HEK293 (cell line): Measurements from ENCODE around the gene NKAIN4.

Experiments used
- CTCF ChIA-PET: fragments of 350-600 bp; formaldehyde crosslinking; extraction: SDS; loops from one replicate; lab custom pipeline; 2021; ENCODE audit warnings: antibody characterized with exemption; lab: Yijun Ruan, JAX
- POLR2A ChIA-PET: fragments of 300-600 bp; formaldehyde crosslinking; extraction: SDS; loops from one replicate; lab custom pipeline; 2020; ENCODE audit warnings: antibody characterized with exemption, inconsistent platforms; lab: Yijun Ruan, JAX
- H3K27ac ChIP-seq: fragments of 200-500 bp; sonication (Bioruptor generic); 2 replicates; pipeline ENCODE4 v1.5.1; 2014; ENCODE audit warnings: low read depth, low read length, control low read depth, inconsistent platforms; ENCODE audit errors: extremely low read depth
- H3K36me3 ChIP-seq, 2 experiments: fragments of 200-500 bp in 1 of 2; sonication (Bioruptor generic) in 1 of 2; 1 replicate in 1 of 2; 2 replicates in 1 of 2; pipeline ENCODE4 v1.5.1; 2014 to 2017; ENCODE audit warnings: inconsistent platforms in 2 of 2, low read length in 2 of 2; ENCODE audit not compliant: control insufficient read depth in 2 of 2, insufficient read depth in 1 of 2
- H3K4me1 ChIP-seq: fragments of 200-500 bp; sonication (Bioruptor generic); 2 replicates; pipeline ENCODE4 v1.5.1; 2014; ENCODE audit warnings: mild to moderate bottlenecking, low read length, inconsistent platforms; ENCODE audit not compliant: control insufficient read depth, insufficient read depth
- H3K4me3 ChIP-seq: 2 replicates; pipeline ENCODE4 v1.5.1; 2011; ENCODE audit warnings: low read depth, mild to moderate bottlenecking, control low read depth, low read length, moderate library complexity
- H3K9me3 ChIP-seq: fragments of 200-500 bp; sonication (Bioruptor generic); 2 replicates; pipeline ENCODE4 v1.5.1; 2014; ENCODE audit warnings: low read depth, low read length, inconsistent platforms; ENCODE audit not compliant: control insufficient read depth, insufficient read depth
- EGR2 ChIP-seq: fragments of 450-650 bp; formaldehyde crosslinking; IDR thresholded peaks from 2 replicates; pipeline ENCODE4 v1.5.1; 2016; ENCODE audit warnings: low read depth, missing biosample characterization, missing genetic modification characterization
- HOXC10 ChIP-seq: sonication (generic); formaldehyde crosslinking; IDR thresholded peaks from 2 replicates; pipeline ENCODE4 v1.8.1; 2023; ENCODE audit warnings: mild to moderate bottlenecking, missing genetic modification reagents
- KLF1 ChIP-seq: fragments of 450-650 bp; formaldehyde crosslinking; IDR thresholded peaks from 2 replicates; pipeline ENCODE4 v1.5.1; 2016; ENCODE audit warnings: missing biosample characterization, missing genetic modification characterization
- SCRT2 ChIP-seq: fragments of 450-650 bp; formaldehyde crosslinking; IDR thresholded peaks from 2 replicates; pipeline ENCODE4 v1.5.1; 2016; ENCODE audit warnings: missing biosample characterization, missing genetic modification characterization
- WT1 ChIP-seq: fragments of 450-650 bp; formaldehyde crosslinking; IDR thresholded peaks from 2 replicates; pipeline ENCODE4 v1.5.1; 2016; ENCODE audit warnings: missing biosample characterization, missing genetic modification characterization
- ZBTB8A ChIP-seq: fragments of 450-650 bp; formaldehyde crosslinking; IDR thresholded peaks from 2 replicates; pipeline ENCODE4 v1.5.1; 2016; ENCODE audit warnings: missing biosample characterization, missing genetic modification characterization
- ZNF16 ChIP-seq: fragments of 450-650 bp; formaldehyde crosslinking; IDR thresholded peaks from 2 replicates; pipeline ENCODE4 v1.5.1; 2016; ENCODE audit warnings: low read depth, missing biosample characterization, missing genetic modification characterization
- ZNF211 ChIP-seq: fragments of 450-650 bp; formaldehyde crosslinking; IDR thresholded peaks from 2 replicates; pipeline ENCODE4 v1.5.1; 2016; ENCODE audit warnings: low read depth, missing biosample characterization, missing genetic modification characterization
- ZNF239 ChIP-seq: fragments of 450-650 bp; formaldehyde crosslinking; IDR thresholded peaks from 2 replicates; pipeline ENCODE4 v1.5.1; 2016; ENCODE audit warnings: missing biosample characterization, missing genetic modification characterization
- ZNF530 ChIP-seq: fragments of 450-650 bp; formaldehyde crosslinking; IDR thresholded peaks from 2 replicates; pipeline ENCODE4 v1.5.1; 2016; ENCODE audit warnings: low read depth, missing biosample characterization, missing genetic modification characterization
- ZNF548 ChIP-seq: fragments of 450-650 bp; formaldehyde crosslinking; IDR thresholded peaks from 2 replicates; pipeline ENCODE4 v1.5.1; 2016; ENCODE audit warnings: missing biosample characterization, missing genetic modification characterization
- ZNF560 ChIP-seq: fragments of 450-650 bp; formaldehyde crosslinking; IDR thresholded peaks from 2 replicates; pipeline ENCODE4 v1.5.1; 2017; ENCODE audit warnings: missing biosample characterization, missing genetic modification characterization, borderline replicate concordance
- ZNF571 ChIP-seq: fragments of 450-650 bp; formaldehyde crosslinking; IDR thresholded peaks from 2 replicates; pipeline ENCODE4 v1.5.0; 2017; ENCODE audit warnings: missing biosample characterization, missing genetic modification characterization
- ZNF626 ChIP-seq: fragments of 450-650 bp; sonication (Bioruptor Pico); formaldehyde crosslinking; IDR thresholded peaks from 2 replicates; pipeline ENCODE4 v1.5.1; 2018; ENCODE audit warnings: missing biosample characterization, missing genetic modification characterization, inconsistent platforms
- ZNF658 ChIP-seq: fragments of 450-650 bp; formaldehyde crosslinking; IDR thresholded peaks from 2 replicates; pipeline ENCODE4; 2016; ENCODE audit warnings: missing biosample characterization, missing genetic modification characterization
- ZNF660 ChIP-seq: fragments of 450-650 bp; IDR thresholded peaks from 2 replicates; pipeline ENCODE4 v1.5.1; 2018; ENCODE audit warnings: missing biosample characterization, mild to moderate bottlenecking, missing genetic modification characterization
- ZNF791 ChIP-seq: fragments of 450-650 bp; formaldehyde crosslinking; IDR thresholded peaks from 2 replicates; pipeline ENCODE4 v1.5.1; 2016; ENCODE audit warnings: missing biosample characterization, missing genetic modification characterization
- TF ChIP-seq, protein P1 (sequence below): fragments of 450-650 bp; formaldehyde crosslinking; IDR thresholded peaks from 2 replicates; pipeline ENCODE4 v1.5.1; 2016; ENCODE audit warnings: missing biosample characterization, missing genetic modification characterization, borderline replicate concordance
- TF ChIP-seq, protein P2 (sequence below): fragments of 450-650 bp; formaldehyde crosslinking; IDR thresholded peaks from 2 replicates; pipeline ENCODE4 v1.5.1; 2016; ENCODE audit warnings: missing biosample characterization, missing genetic modification characterization

The NKAIN4 gene

DNA sequence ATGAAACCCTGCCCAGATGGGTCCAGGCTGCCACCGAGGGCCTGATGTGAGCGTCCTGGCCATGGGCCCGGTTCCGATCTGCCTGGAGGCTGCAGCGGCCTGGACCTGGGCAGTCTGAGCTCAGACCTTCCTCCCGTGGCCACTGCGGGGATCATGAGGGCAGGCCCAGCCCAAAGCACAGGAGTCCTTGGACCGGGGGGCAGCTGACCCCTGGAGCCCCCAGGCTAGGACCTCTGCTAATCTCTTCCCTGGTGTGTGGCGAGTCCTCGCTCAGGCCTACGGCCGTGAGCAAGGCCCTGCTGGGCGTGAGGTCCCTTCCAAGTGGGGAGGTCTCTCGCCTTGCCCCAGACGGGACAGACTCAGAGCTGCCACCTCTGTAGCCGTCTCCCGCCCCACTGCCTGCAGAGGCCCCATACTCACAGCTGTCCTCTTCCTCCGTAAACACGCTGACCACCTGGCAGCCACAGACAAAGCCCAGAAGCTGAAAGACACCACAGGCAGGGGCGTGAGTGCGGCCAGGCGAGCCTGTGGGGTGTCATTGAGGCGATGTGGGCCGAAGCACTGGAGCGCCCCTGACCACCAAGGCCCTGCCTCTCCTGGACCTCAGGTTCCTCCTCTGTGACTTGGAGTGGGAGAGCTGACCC, 10.5 kb downstream of the NKAIN4 start (continued):
- TF ChIP-seq ZNF658 (tag by site-specific recombination) (no peak), SCRT2 (tag by site-specific recombination) (no peak)
- TF ChIP-seq, all 188 proteins: peak for 0

DNA sequence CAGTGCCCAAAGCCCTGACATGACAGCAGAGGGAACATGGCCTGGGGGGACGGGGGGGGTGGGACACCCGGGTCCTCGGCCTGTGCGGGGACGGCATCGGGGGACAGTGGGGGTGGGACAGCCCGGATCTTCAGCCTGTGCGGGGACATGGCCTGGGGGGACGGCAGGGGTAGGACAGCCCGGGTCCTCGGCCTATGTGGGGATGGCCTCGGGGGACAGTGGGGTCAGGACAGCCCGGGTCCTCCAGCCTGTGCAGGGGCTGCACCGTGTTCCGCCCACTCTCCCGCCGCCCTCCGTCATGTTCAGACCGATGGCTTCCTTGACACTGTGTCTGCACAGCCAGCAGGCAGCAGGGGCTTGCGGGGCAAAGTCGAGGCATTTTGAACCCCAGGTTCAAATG, 11.5 kb downstream of the NKAIN4 start:
- Histone ChIP-seq H3K36me3 (no peaks in the 10 kb centered on the region), H3K27ac (no peak overlapping the region), H3K4me1 (no peaks in the 10 kb centered on the region), H3K4me3 (no peak overlapping the region), H3K9me3 (no peaks in the 10 kb centered on the region)
- ChIA-PET POLR2A (no interaction called here), CTCF (interaction anchor here (1.5 kb wide), 1 partner anchor 19 kb away, joined by 7 read pairs; no protein-coding TSS in a partner anchor)
- no peak for TF ChIP-seq ZNF791
- TF ChIP-seq, protein P1, sequence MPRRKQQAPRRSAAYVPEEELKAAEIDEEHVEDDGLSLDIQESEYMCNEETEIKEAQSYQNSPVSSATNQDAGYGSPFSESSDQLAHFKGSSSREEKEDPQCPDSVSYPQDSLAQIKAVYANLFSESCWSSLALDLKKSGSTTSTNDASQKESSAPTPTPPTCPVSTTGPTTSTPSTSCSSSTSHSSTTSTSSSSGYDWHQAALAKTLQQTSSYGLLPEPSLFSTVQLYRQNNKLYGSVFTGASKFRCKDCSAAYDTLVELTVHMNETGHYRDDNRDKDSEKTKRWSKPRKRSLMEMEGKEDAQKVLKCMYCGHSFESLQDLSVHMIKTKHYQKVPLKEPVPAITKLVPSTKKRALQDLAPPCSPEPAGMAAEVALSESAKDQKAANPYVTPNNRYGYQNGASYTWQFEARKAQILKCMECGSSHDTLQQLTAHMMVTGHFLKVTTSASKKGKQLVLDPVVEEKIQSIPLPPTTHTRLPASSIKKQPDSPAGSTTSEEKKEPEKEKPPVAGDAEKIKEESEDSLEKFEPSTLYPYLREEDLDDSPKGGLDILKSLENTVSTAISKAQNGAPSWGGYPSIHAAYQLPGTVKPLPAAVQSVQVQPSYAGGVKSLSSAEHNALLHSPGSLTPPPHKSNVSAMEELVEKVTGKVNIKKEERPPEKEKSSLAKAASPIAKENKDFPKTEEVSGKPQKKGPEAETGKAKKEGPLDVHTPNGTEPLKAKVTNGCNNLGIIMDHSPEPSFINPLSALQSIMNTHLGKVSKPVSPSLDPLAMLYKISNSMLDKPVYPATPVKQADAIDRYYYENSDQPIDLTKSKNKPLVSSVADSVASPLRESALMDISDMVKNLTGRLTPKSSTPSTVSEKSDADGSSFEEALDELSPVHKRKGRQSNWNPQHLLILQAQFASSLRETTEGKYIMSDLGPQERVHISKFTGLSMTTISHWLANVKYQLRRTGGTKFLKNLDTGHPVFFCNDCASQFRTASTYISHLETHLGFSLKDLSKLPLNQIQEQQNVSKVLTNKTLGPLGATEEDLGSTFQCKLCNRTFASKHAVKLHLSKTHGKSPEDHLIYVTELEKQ (tag by site-specific recombination) = no peak
- TF ChIP-seq ZNF560 (tag by site-specific recombination) = no peak
- no peak for TF ChIP-seq ZNF530 (tag by site-specific recombination)
- TF ChIP-seq ZNF16 (tag by site-specific recombination) = no peak
- TF ChIP-seq EGR2 (tag by site-specific recombination) = no peak
- TF ChIP-seq ZNF548 (tag by site-specific recombination) = no peak

DNA sequence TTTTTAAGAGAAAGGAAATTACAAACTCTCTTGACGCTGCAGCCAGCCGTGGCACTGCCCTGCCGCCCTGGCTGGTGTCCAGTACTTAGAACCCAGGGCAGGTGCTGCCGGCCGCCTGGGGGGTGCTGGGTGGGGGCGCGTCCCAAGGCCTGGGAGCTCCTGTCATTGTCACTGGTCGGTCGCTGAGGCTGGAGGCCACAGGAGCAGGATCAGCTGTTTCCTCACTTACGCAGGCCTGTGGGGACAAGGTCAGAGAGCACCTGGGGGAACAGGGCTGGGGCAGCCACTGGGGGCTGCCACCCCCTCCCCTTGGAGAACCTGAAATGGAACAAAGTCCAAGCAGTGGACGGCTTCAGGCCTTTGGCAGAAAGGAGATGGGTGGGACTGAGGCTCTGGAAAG, 13.0 kb downstream of the NKAIN4 start:
- ChIA-PET POLR2A (interaction anchor here (0.6 kb wide), 2 partner anchors 228 to 1037 kb away, joined by 3 read pairs; no protein-coding TSS in a partner anchor), CTCF (interaction anchor here (0.6 to 1.7 kb wide), 4 partner anchors 11 to 141 kb away, joined by 3 to 4 read pairs (median 4); no protein-coding TSS in a partner anchor)
- TF ChIP-seq ZNF211 (tag by site-specific recombination) (no peak), KLF1 (no peak), HOXC10 (CRISPR knock-in tag) (no peak), ZNF660 (tag by site-specific recombination) (no peak), WT1 (tag by site-specific recombination) (no peak), ZNF626 (no peak), ZBTB8A (tag by site-specific recombination) (no peak), ZNF239 (no peak), ZNF571 (tag by site-specific recombination) (no peak)
- TF ChIP-seq, protein P2, sequence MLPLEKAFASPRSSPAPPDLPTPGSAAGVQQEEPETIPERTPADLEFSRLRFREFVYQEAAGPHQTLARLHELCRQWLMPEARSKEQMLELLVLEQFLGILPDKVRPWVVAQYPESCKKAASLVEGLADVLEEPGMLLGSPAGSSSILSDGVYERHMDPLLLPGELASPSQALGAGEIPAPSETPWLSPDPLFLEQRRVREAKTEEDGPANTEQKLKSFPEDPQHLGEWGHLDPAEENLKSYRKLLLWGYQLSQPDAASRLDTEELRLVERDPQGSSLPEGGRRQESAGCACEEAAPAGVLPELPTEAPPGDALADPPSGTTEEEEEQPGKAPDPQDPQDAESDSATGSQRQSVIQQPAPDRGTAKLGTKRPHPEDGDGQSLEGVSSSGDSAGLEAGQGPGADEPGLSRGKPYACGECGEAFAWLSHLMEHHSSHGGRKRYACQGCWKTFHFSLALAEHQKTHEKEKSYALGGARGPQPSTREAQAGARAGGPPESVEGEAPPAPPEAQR (tag by site-specific recombination) = no peak
- Histone ChIP-seq H3K27ac (no peak overlapping the region), H3K9me3 (no peaks in the 10 kb centered on the region), H3K36me3 (no peaks in the 10 kb centered on the region), H3K4me3 (no peak overlapping the region), H3K4me1 (no peaks in the 10 kb centered on the region)
